CD8-positive, alpha-beta memory T cell (primary cell): ENCODE data around the gene CEP170B. TPM values are rescaled to one million over a fixed set of nuclear protein-coding genes. Genes with fewer than 3 reads are reported as not detected.

ENCODE experiments used
- CTCF ChIA-PET: fragments of 350-600 bp; sonication (Branson Sonifier 250); formaldehyde crosslinking; loops from one replicate; lab custom pipeline; 2021; ENCODE audit warnings: antibody characterized with exemption; lab: Charles Lee
- POLR2A ChIA-PET: fragments of 350-600 bp; sonication (Branson Sonifier 250); formaldehyde crosslinking; loops from one replicate; lab custom pipeline; 2021; ENCODE audit warnings: antibody characterized with exemption; lab: Charles Lee
- DNase-seq, 5 donors: peaks; one replicate each; pipeline versions ENCODE4 v3.0.0 to v3.0.0-alpha.2; 2020 to 2022; ENCODE audit warnings: mixed read lengths in 1 of 5
- H3K27ac ChIP-seq: one replicate; pipeline ENCODE4 v1.7.0; 2013; ENCODE audit warnings: low read depth, mild to moderate bottlenecking, low read length, moderate library complexity
- H3K27me3 ChIP-seq: 2 replicates; pipeline ENCODE4 v1.7.0; 2013; ENCODE audit warnings: low read length, mild to moderate bottlenecking; ENCODE audit not compliant: insufficient read depth, poor library complexity, severe bottlenecking
- H3K36me3 ChIP-seq: 2 replicates; pipeline ENCODE4 v1.7.0; 2013; ENCODE audit warnings: mild to moderate bottlenecking, low read length, moderate library complexity; ENCODE audit not compliant: insufficient read depth
- H3K4me1 ChIP-seq: 2 replicates; pipeline ENCODE4 v1.7.0; 2013; ENCODE audit warnings: mild to moderate bottlenecking, low read length, moderate library complexity; ENCODE audit not compliant: insufficient read depth
- H3K4me3 ChIP-seq: 2 replicates; pipeline ENCODE4 v1.7.0; 2013; ENCODE audit warnings: mild to moderate bottlenecking, low read length
- H3K9me3 ChIP-seq: 2 replicates; pipeline ENCODE4 v1.7.0; 2013; ENCODE audit warnings: mild to moderate bottlenecking, low read length
- H3K27ac Mint-ChIP-seq, 8 donors: one replicate each; pipeline ENCODE4 v1.8.0; 2020 to 2021; ENCODE audit warnings: mixed read lengths in 8 of 8, mild to moderate bottlenecking in 6 of 8, inconsistent platforms in 3 of 8, moderate library complexity in 3 of 8
- H3K27me3 Mint-ChIP-seq, 2 donors: one replicate each; pipeline ENCODE4 v1.8.0; 2020 to 2021; ENCODE audit warnings: mixed read lengths in 2 of 2, mild to moderate bottlenecking in 1 of 2, moderate library complexity in 1 of 2
- H3K36me3 Mint-ChIP-seq, 3 donors: one replicate each; pipeline ENCODE4 v1.8.0; 2020 to 2021; ENCODE audit warnings: mixed read lengths in 3 of 3, inconsistent platforms in 1 of 3, mild to moderate bottlenecking in 1 of 3
- H3K4me1 Mint-ChIP-seq, 3 donors: one replicate each; pipeline ENCODE4 v1.8.0; 2020 to 2021; ENCODE audit warnings: mixed read lengths in 3 of 3, inconsistent platforms in 1 of 3, mild to moderate bottlenecking in 1 of 3
- H3K4me3 Mint-ChIP-seq, 7 donors: one replicate each; pipeline ENCODE4 v1.8.0; 2020 to 2021; ENCODE audit warnings: mixed read lengths in 7 of 7, mild to moderate bottlenecking in 6 of 7, moderate library complexity in 4 of 7, inconsistent platforms in 2 of 7
- H3K9me3 Mint-ChIP-seq, 5 donors: one replicate each; pipeline ENCODE4 v1.8.0; 2020 to 2022; ENCODE audit warnings: mixed read lengths in 5 of 5, mild to moderate bottlenecking in 3 of 5, moderate library complexity in 2 of 5, inconsistent platforms in 1 of 5
- polyA plus RNA-seq: library from polyadenylated mRNA; unstranded; fragments of 300-500 nt; fragmentation: Illumina TruSeq; gene quantifications from one replicate; pipeline ENCODE4 v1.2.3, GENCODE V29; 2021
- total RNA-seq, 2 experiments: library from RNA; stranded (reverse); gene quantifications; one replicate each; pipeline ENCODE4 v1.2.3, GENCODE V29; 2021

CEP170B gene
- total and polyA plus RNA-seq, 3 experiments from 2014 or later, result 6.4 to 6.7 TPM; not detected in 1

- Histone ChIP-seq H3K36me3 (no peaks in the 10 kb centered on the region), H3K9me3 (no peaks in the 10 kb centered on the region), H3K4me3 (no peak overlapping the region), H3K4me1 (peaks cover 9% of the 10 kb centered on the region), H3K27ac (peak overlapping the region; percentile 4), H3K27me3 (no peaks in the 10 kb centered on the region)
- Mint-ChIP-seq H3K4me3 (peak overlapping the region; percentile 17 to 79 (median 55)), H3K27me3 (peaks cover 7 to 23% of the 10 kb centered on the region in 2 donors), H3K36me3 (no peaks in the 10 kb centered on the region), H3K9me3 (no peaks in the 10 kb centered on the region), H3K27ac (peak overlapping the region in 3 of 8 donors; percentile 58 to 91 (median 64)), H3K4me1 (peaks cover 0 to 22% (median 0%) of the 10 kb centered on the region in 3 donors)
- ChIA-PET CTCF (interaction anchor here (1.2 kb wide), 1 partner anchor 98 kb away, joined by 4 read pairs; no protein-coding TSS in a partner anchor), POLR2A (no interaction called here)
- DNase-seq, result no peak
Observed at GRCh38 chr14:104866451-104867370, 1.6 kb downstream of the CEP170B start.

GRCh38 chr14:104867371-104868059 is 2.4 kb downstream of the CEP170B start:
- no peak overlapping the region for H3K27ac ChIP-seq
- Mint-ChIP-seq H3K36me3 (no peaks in the 10 kb centered on the region), H3K9me3 (no peaks in the 10 kb centered on the region), H3K4me1 (peaks cover 0 to 23% (median 0%) of the 10 kb centered on the region in 3 donors), H3K27ac (peak overlapping the region in 2 of 8 donors; percentile 56 to 64), H3K4me3 (peak overlapping the region; percentile 26 to 79 (median 55)), H3K27me3 (peaks cover 8 to 23% of the 10 kb centered on the region in 2 donors)
- H3K36me3 ChIP-seq, result no peaks in the 10 kb centered on the region
- CTCF ChIA-PET, result no interaction called here
- H3K9me3 ChIP-seq, result no peaks in the 10 kb centered on the region
- DNase-seq, result no peak
- POLR2A ChIA-PET, result no interaction called here
- no peak overlapping the region for H3K4me3 ChIP-seq
- peaks cover 9% of the 10 kb centered on the region for H3K4me1 ChIP-seq
- H3K27me3 ChIP-seq, result no peaks in the 10 kb centered on the region

- CTCF ChIA-PET, result interaction anchor here (1.7 kb wide), 1 partner anchor 100 kb away, joined by 4 read pairs; no protein-coding TSS in a partner anchor
- POLR2A ChIA-PET, result no interaction called here
Observed at GRCh38 chr14:104868060-104868740, 3.1 kb downstream of the CEP170B start.

GRCh38 chr14:104868811-104869572 is 3.9 kb downstream of the CEP170B start:
- no peaks in the 10 kb centered on the region for H3K36me3 ChIP-seq
- no peaks in the 10 kb centered on the region for H3K27me3 ChIP-seq
- no peaks in the 10 kb centered on the region for H3K36me3 Mint-ChIP-seq
- no peak overlapping the region for H3K4me3 Mint-ChIP-seq
- DNase-seq, result no peak
- H3K27ac ChIP-seq, result no peak overlapping the region
- peaks cover 0 to 23% (median 0%) of the 10 kb centered on the region in 3 donors for H3K4me1 Mint-ChIP-seq
- ChIA-PET POLR2A (no interaction called here), CTCF (interaction anchor here (1.7 kb wide), 1 partner anchor 101 kb away, joined by 4 read pairs; no protein-coding TSS in a partner anchor)
- no peak overlapping the region for H3K27ac Mint-ChIP-seq
- H3K27me3 Mint-ChIP-seq, result peaks cover 12 to 21% of the 10 kb centered on the region in 2 donors
- no peaks in the 10 kb centered on the region for H3K9me3 Mint-ChIP-seq
- peaks cover 9% of the 10 kb centered on the region for H3K4me1 ChIP-seq
- no peaks in the 10 kb centered on the region for H3K9me3 ChIP-seq
- H3K4me3 ChIP-seq, result no peak overlapping the region

More at GRCh38 chr14:104868060-104868740, 3.1 kb downstream of the CEP170B start:
- Mint-ChIP-seq H3K27me3 (peaks cover 12 to 23% of the 10 kb centered on the region in 2 donors), H3K4me1 (peaks cover 0 to 25% (median 0%) of the 10 kb centered on the region in 3 donors), H3K27ac (no peak overlapping the region), H3K4me3 (peak overlapping the region in 1 of 7 donors; percentile 52), H3K9me3 (no peaks in the 10 kb centered on the region), H3K36me3 (no peaks in the 10 kb centered on the region)
- no peak overlapping the region for H3K4me3 ChIP-seq
- H3K4me1 ChIP-seq, result peaks cover 9% of the 10 kb centered on the region
- H3K36me3 ChIP-seq, result no peaks in the 10 kb centered on the region
- H3K9me3 ChIP-seq, result no peaks in the 10 kb centered on the region
- H3K27me3 ChIP-seq, result no peaks in the 10 kb centered on the region
- no peak for DNase-seq
- H3K27ac ChIP-seq, result no peak overlapping the region

GRCh38 chr14:104869669-104870367 is 4.8 kb downstream of the CEP170B start:
- Mint-ChIP-seq H3K36me3 (no peaks in the 10 kb centered on the region), H3K4me3 (no peak overlapping the region), H3K27me3 (peaks cover 12 to 18% of the 10 kb centered on the region in 2 donors), H3K27ac (no peak overlapping the region), H3K9me3 (no peaks in the 10 kb centered on the region), H3K4me1 (peaks cover 0 to 19% (median 0%) of the 10 kb centered on the region in 3 donors)
- H3K9me3 ChIP-seq, result no peaks in the 10 kb centered on the region
- H3K27me3 ChIP-seq, result no peaks in the 10 kb centered on the region
- peaks cover 9% of the 10 kb centered on the region for H3K4me1 ChIP-seq
- ChIA-PET POLR2A (no interaction called here), CTCF (interaction anchor here (1.7 to 2.1 kb wide), 2 partner anchors 101 kb away, joined by 4 to 9 read pairs; no protein-coding TSS in a partner anchor)
- no peaks in the 10 kb centered on the region for H3K36me3 ChIP-seq
- DNase-seq, result no peak
- H3K4me3 ChIP-seq, result no peak overlapping the region
- H3K27ac ChIP-seq, result no peak overlapping the region

GRCh38 chr14:104870368-104871144 is 5.5 kb downstream of the CEP170B start:
- CTCF ChIA-PET, result interaction anchor here (2.1 kb wide), 1 partner anchor 102 kb away, joined by 9 read pairs; no protein-coding TSS in a partner anchor
- H3K27ac ChIP-seq, result no peak overlapping the region

More at GRCh38 chr14:104870368-104871144, 5.5 kb downstream of the CEP170B start:
- no peaks in the 10 kb centered on the region for H3K9me3 Mint-ChIP-seq
- no peak overlapping the region for H3K4me3 Mint-ChIP-seq
- no peaks in the 10 kb centered on the region for H3K36me3 ChIP-seq
- H3K4me1 Mint-ChIP-seq, result peaks cover 0 to 19% (median 0%) of the 10 kb centered on the region in 3 donors
- H3K27ac Mint-ChIP-seq, result no peak overlapping the region
- peaks cover 9% of the 10 kb centered on the region for H3K4me1 ChIP-seq
- no peaks in the 10 kb centered on the region for H3K9me3 ChIP-seq
- H3K27me3 ChIP-seq, result no peaks in the 10 kb centered on the region
- peak in 3 of 5 donors; percentile 19 to 35 (median 27) for DNase-seq
- no peaks in the 10 kb centered on the region for H3K36me3 Mint-ChIP-seq
- no peak overlapping the region for H3K4me3 ChIP-seq
- POLR2A ChIA-PET, result no interaction called here
- H3K27me3 Mint-ChIP-seq, result peaks cover 12 to 18% of the 10 kb centered on the region in 2 donors
